Activated CD8-positive, alpha-beta T cell treated with anti-CD3 and anti-CD28 coated beads for 36 hours (primary cell): ENCODE measurements around the gene NPTXR. TPM values are rescaled to one million over a fixed set of nuclear protein-coding genes. Genes with fewer than 3 reads are reported as not detected.
"Not testable (repeated sequence)": the region's sequence is repeated elsewhere in the genome, so short reads cannot be mapped to it uniquely, and the experiment has no call there.

Experiments used
- ATAC-seq: fragments of 200-7000 bp; cut with Tn5 transposase; one replicate; pipeline ENCODE4 v1.10.0; 2021; ENCODE audit warnings: mild to moderate bottlenecking, moderate library complexity
- CTCF ChIA-PET: fragments of 350-600 bp; sonication (Branson Sonifier 250); formaldehyde crosslinking; loops from one replicate; lab custom pipeline; 2021; ENCODE audit warnings: antibody characterized with exemption; lab: Charles Lee
- POLR2A ChIA-PET: fragments of 350-600 bp; sonication (Branson Sonifier 250); formaldehyde crosslinking; loops from one replicate; lab custom pipeline; 2021; ENCODE audit warnings: antibody characterized with exemption; lab: Charles Lee
- DNase-seq: peaks from one replicate; pipeline ENCODE4 v3.0.0-alpha.2; 2020
- H3K27ac Mint-ChIP-seq: one replicate; pipeline ENCODE4 v1.8.0; 2021; ENCODE audit warnings: mild to moderate bottlenecking, mixed read lengths
- H3K27me3 Mint-ChIP-seq: one replicate; pipeline ENCODE4 v1.8.0; 2021; ENCODE audit warnings: mixed read lengths
- H3K36me3 Mint-ChIP-seq: one replicate; pipeline ENCODE4 v1.8.0; 2021; ENCODE audit warnings: low read depth, mixed read lengths
- H3K4me1 Mint-ChIP-seq: one replicate; pipeline ENCODE4 v1.8.0; 2021; ENCODE audit warnings: low read depth, mixed read lengths
- H3K4me3 Mint-ChIP-seq: one replicate; pipeline ENCODE4 v1.8.0; 2021; ENCODE audit warnings: mild to moderate bottlenecking, moderate library complexity, mixed read lengths
- H3K9me3 Mint-ChIP-seq: one replicate; pipeline ENCODE4 v1.8.0; 2021; ENCODE audit warnings: mixed read lengths
- CTCF ChIP-seq: fragments of 200-600 bp; IDR thresholded peaks from one replicate; pipeline ENCODE4 v1.8.0; 2022; ENCODE audit warnings: antibody characterized with exemption, mild to moderate bottlenecking
- intact Hi-C: fragments of 100-400 bp; cut with micrococcal nuclease; formaldehyde crosslinking; loops from one replicate; pipeline ENCODE4 v1.10.0; 2022
- total RNA-seq, 2 experiments: library from RNA; stranded (reverse); gene quantifications; one replicate each; pipeline ENCODE4 v1.2.3, GENCODE V29; 2021

NPTXR gene
- total RNA-seq, 2 experiments from 2014 or later, result 0.69 to 0.83 TPM

- Mint-ChIP-seq H3K27ac (no peak overlapping the region), H3K27me3 (peaks cover 3% of the 10 kb centered on the region), H3K4me1 (no peaks in the 10 kb centered on the region), H3K36me3 (no peaks in the 10 kb centered on the region), H3K9me3 (no peaks in the 10 kb centered on the region), H3K4me3 (no peak overlapping the region)
- ChIA-PET POLR2A (interaction anchor here (0.8 to 1.5 kb wide), 2 partner anchors 10 to 14 kb away, joined by 3 to 4 read pairs; no protein-coding TSS in a partner anchor), CTCF (no interaction called here)
- intact Hi-C loops, result no loop called here
- no peak for ATAC-seq
- TF ChIP-seq CTCF, result no peak
- no peak for DNase-seq
Measured at GRCh38 chr22:38819387-38819940, 24.4 kb downstream of the NPTXR start.

GRCh38 chr22:38817196-38817595, 26.6 kb downstream of the NPTXR start:
- H3K4me1 Mint-ChIP-seq, result no peaks in the 10 kb centered on the region
- intact Hi-C loops, result no loop called here
- TF ChIP-seq CTCF, result no peak
- no peak overlapping the region for H3K4me3 Mint-ChIP-seq
- CTCF ChIA-PET, result no interaction called here
- DNase-seq, result no peak
- no peaks in the 10 kb centered on the region for H3K36me3 Mint-ChIP-seq
- H3K27me3 Mint-ChIP-seq, result peaks cover 6% of the 10 kb centered on the region
- no peak for ATAC-seq
- POLR2A ChIA-PET, result interaction anchor here (0.6 kb wide), 1 partner anchor 66 kb away, joined by 3 read pairs; no protein-coding TSS in a partner anchor
- no peak overlapping the region for H3K27ac Mint-ChIP-seq
- H3K9me3 Mint-ChIP-seq, result no peaks in the 10 kb centered on the region

- intact Hi-C loops, result no loop called here
- DNase-seq, result no peak
- CTCF ChIA-PET, result no interaction called here
Measured at GRCh38 chr22:38815842-38816241, 28.0 kb downstream of the NPTXR start.

GRCh38 chr22:38811241-38811640, 32.6 kb downstream of the NPTXR start:
- DNase-seq, result no peak

More at GRCh38 chr22:38815842-38816241, 28.0 kb downstream of the NPTXR start:
- Mint-ChIP-seq H3K36me3 (no peaks in the 10 kb centered on the region), H3K4me3 (no peak overlapping the region), H3K4me1 (no peaks in the 10 kb centered on the region), H3K9me3 (no peaks in the 10 kb centered on the region), H3K27ac (no peak overlapping the region), H3K27me3 (peaks cover 6% of the 10 kb centered on the region)
- TF ChIP-seq CTCF, result no peak
- POLR2A ChIA-PET, result no interaction called here
- no peak for ATAC-seq

GRCh38 chr22:38805041-38805593, 38.7 kb downstream of the NPTXR start:
- H3K27me3 Mint-ChIP-seq, H3K4me3 Mint-ChIP-seq, POLR2A ChIA-PET, ATAC-seq, intact Hi-C loops, H3K9me3 Mint-ChIP-seq, H3K27ac Mint-ChIP-seq, H3K4me1 Mint-ChIP-seq, DNase-seq, H3K36me3 Mint-ChIP-seq, CTCF ChIA-PET: not testable (repeated sequence)

More at GRCh38 chr22:38811241-38811640, 32.6 kb downstream of the NPTXR start:
- ChIA-PET CTCF (no interaction called here), POLR2A (no interaction called here)
- Mint-ChIP-seq H3K27me3 (peaks cover 8% of the 10 kb centered on the region), H3K4me3 (no peak overlapping the region), H3K27ac (no peak overlapping the region), H3K36me3 (peaks cover 1% of the 10 kb centered on the region), H3K9me3 (peaks cover 7% of the 10 kb centered on the region), H3K4me1 (no peaks in the 10 kb centered on the region)
- ATAC-seq, result no peak
- intact Hi-C loops, result no loop called here
- no peak for TF ChIP-seq CTCF
